HG02973 (cell line): ENCODE results near the gene USP48.
"Not testable (repeated sequence)": the region's sequence is repeated elsewhere in the genome, so short reads cannot be mapped to it uniquely, and the experiment has no call there.

Experiments
- ATAC-seq: cut with Tn5 transposase; IDR thresholded peaks from one replicate; pipeline ENCODE4 v1.9.1; 2021; ENCODE audit warnings: moderate library complexity; ENCODE audit not compliant: unreplicated experiment

Gene USP48

DNA sequence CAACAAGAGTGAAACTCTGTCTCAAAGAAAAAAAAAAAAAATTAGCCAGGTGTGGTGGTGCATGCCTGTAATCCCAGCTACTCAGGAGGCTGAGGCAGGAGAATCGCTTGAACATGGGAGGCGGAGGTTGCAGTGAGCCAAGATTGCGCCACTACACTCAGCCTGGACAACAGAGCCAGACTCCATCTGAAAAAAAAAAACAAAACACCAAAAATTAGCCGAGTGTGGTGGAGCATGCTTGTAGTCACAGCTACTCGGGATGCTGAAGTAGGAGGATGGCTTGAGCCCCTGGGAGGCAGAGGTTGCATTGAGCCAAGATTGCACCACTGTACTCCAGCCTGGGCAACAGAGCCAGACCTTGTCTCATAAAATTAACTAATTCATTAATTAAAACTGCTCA, 6.0 kb downstream of the USP48 start:
- not testable (repeated sequence) for ATAC-seq

DNA sequence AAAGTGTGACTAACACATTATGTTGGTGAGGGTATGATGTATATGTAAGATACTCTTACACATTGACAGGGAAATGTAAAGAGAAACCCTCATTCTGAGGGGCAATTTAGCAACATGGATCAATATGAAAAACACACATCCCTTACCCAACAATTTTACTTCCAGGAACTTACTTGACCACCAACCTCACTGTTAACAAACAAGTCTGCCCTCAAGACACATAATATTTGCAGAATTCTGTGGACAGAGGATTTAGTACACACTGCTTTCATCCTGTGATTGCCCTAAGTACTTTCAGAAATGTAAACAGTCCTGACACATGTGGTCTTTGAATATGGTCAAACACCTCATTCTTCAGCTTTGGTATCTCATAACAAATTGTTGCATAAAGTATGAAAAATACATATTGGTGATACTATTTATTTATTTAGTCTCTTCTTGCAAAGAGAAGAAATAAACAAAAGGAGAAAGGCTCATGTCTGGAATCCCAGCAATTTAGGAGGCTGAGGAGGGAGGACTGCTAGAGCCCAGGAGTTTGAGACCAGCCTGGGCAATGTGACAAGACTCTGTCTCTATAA, 6.9 kb downstream of the USP48 start:
- no peak for ATAC-seq

GRCh38 chr1:21775550-21775914, 7.4 kb downstream of the USP48 start:
- ATAC-seq: no peak

- ATAC-seq: no peak
Measured at GRCh38 chr1:21774835-21775549, 8.0 kb downstream of the USP48 start.

GRCh38 chr1:21773585-21773984, 9.4 kb downstream of the USP48 start:
- no peak for ATAC-seq

- ATAC-seq: not testable (repeated sequence)
Measured at GRCh38 chr1:21771672-21772071, 11.3 kb downstream of the USP48 start.

GRCh38 chr1:21770602-21771001, 12.3 kb downstream of the USP48 start:
- ATAC-seq: not testable (repeated sequence)

DNA sequence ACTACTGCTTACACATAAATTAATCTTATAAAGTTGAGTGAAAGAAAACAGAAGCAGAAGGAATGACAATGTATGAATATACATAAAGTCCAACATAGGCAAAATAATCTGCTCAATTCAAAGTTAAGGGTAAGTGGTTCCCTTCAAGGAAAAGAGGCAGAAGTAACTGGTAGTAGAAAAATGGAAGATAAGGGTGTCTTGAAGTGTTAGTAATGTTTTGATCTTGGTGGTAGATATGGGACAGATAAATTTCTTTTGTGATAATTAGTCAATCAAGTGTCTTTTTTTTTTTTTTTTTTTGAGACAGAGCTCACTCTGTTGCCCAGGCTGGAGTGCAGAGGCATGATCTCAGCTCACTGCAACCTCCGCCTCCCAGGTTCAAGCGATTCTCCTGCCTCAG, 12.7 kb downstream of the USP48 start:
- no peak for ATAC-seq

- ATAC-seq: not testable (repeated sequence)
Measured at GRCh38 chr1:21767106-21767505, 15.8 kb downstream of the USP48 start.

DNA sequence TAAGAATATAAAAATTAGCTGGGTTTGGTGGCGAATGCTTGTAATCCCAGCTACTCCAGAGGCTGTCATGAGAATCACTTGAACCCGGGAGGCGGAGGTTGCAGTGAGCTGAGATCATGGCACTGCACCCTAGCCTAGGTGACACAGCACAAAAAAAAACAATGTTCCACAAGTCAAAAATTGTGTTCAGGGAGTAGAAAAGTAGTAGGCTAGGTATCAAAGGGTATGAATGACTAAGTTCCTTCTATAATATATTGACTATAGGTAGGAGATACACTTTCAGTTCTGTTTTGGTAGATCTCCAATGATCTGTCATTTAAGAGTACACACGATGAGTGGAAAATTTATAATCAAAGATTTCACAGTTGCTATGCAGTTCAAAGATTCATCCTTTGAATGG, 16.7 kb downstream of the USP48 start:
- no peak for ATAC-seq

DNA sequence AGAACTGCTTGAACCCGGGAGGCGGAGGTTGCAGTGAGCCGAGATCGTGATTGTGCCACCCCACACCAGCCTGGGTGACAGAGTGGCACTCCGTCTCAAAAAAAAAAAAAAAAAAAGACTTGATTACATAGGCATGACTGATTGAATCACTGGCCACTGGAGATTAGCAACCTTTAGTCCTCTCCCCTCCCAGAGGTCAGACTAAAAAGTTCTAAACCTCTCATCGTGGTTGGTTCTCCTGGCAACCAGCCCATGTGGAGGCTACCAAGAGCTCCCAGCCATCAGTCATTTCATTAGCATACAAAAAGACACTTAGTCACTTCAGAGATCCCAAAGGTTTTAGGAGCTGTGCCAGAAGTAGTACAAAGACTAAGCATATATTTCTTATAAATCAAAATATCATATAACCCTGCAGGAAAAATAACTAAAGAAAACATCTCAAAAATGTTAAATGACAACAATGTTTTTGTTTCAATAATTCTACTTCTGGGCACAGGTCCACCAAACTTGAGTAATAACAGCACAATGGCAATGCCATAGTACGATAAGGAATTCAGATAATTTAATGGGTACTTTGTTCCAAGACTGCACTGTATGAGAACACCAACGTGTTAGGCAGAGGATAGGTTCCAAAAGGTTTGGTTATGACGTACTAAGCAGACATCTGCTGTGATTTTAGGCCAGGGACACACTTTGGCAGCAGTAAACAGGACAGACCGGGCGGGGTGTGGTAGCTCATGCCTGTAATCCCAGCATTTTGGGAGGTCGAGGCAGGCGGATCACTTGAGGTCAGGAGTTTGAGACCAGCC, 18.1 kb downstream of the USP48 start:
- ATAC-seq: no peak

- ATAC-seq: no peak
Measured at GRCh38 chr1:21763694-21764419, 19.1 kb downstream of the USP48 start.

DNA sequence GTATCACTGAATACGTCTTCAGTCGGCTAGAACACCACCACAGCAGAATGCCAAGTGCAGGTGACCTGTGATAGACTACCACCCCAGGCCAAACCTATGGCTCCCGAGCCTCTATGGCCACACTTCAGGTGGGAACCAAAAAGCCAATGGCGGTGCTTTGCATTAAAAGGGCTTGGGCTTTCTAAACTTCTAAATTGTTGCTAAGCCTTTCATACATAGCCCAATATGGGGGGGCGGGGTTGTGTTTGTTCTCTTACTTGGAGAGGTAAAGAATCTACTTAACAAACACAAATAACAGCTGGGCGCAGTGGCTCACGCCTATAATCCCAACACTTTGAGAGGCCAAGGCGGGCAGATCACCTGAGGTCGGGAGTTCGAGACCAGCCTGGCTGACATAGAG, 19.7 kb downstream of the USP48 start:
- ATAC-seq: no peak

GRCh38 chr1:21762022-21762404, 20.9 kb downstream of the USP48 start:
- no peak for ATAC-seq

DNA sequence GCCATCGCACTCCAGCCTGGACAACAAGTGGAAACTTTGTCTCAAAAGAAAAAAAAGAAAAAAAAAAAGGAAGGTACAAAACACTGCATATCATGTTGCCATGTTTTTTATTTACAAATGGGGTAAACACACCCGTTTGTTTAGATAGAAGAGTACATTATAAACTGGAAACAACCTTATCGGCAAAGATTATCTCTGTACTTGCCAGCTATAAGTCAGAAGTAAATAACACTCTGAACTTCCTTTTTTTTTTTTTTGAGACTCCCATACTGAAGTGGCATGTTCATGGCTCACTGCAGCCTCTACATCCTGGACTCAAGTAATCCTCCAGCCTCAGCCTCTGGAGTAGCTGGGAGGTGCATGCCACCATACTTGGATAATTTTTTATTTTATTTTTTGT, 21.9 kb downstream of the USP48 start:
- no peak for ATAC-seq

DNA sequence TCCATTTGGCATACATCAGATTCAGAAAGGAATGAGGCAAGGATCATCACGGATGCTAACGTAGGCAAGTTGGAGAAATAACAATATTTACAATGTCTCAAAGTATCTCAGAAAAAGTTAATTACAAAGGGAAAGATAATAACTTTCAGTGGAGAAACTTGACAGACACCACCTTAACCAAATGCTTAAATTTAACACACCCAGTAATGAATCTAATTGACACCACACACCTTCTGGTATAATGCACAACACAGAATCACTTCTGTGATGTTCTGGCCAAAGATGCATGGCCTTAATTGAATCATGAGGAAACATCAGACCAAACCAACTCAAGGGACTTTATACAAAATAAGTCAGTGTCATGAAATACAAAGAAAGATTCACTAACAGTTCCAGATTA, 23.1 kb downstream of the USP48 start:
- no peak for ATAC-seq

DNA sequence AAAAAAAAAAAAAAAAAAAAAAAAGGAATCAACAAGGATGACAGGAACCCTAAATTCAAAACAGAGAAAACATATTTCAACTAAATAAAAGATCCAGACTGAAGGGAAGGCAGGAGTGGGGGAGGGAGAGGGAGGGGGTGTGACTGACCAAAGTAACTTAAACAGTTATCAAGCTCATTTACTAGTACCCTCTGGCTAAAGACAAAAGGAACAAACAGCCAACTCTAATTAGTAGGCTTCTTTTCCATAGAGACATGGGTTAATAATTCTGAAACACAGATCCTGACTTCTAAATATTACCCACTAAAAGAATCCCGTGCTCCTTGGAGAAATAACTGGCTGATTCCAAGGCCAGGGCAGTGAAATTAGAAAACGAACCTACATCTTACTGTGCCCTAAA, 23.8 kb downstream of the USP48 start:
- no peak for ATAC-seq

GRCh38 chr1:21758614-21759013, 24.3 kb downstream of the USP48 start:
- no peak for ATAC-seq

GRCh38 chr1:21756393-21757089, 26.4 kb downstream of the USP48 start:
- no peak for ATAC-seq

DNA sequence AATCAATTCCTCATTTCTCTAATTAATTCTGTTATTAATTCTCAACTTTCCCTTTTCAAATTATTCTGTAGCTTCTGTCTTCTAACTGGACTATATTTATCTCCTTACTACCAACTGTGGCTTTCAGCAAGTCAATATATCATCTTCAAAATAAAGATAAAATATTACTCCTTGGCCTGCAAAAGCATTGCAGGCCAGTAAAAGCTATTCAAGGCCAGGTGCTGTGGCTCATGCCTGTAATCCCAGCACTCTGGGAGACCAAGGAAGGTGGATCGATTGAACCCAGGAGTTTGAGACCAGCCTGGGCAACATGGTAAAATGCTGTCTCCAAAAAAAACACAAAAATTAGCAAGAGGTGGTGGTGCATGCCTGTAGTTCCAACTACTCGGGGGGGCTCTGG, 27.9 kb downstream of the USP48 start:
- ATAC-seq: no peak

GRCh38 chr1:21754583-21754982, 28.4 kb downstream of the USP48 start:
- no peak for ATAC-seq
